Mesenchymal stem cell (in vitro differentiated cells and primary cell): ENCODE results near the gene ALG2.
A peak's percentile ranks its signal among the peaks of the same experiment; 100 is the strongest.

Experiments
- DNase-seq: peaks from one replicate; pipeline ENCODE4 v3.0.0-alpha.2; 2013
- H2AFZ ChIP-seq: one replicate; pipeline ENCODE4 v1.6.1; 2013; ENCODE audit warnings: low read depth, mild to moderate bottlenecking, control low read depth, inconsistent platforms, low read length, moderate library complexity
- H2AK5ac ChIP-seq: 2 replicates; pipeline ENCODE4 v1.6.1; 2013; ENCODE audit warnings: low read length, moderate library complexity, mild to moderate bottlenecking, inconsistent platforms; ENCODE audit not compliant: severe bottlenecking
- H2BK120ac ChIP-seq: one replicate; pipeline ENCODE4 v1.6.1; 2013; ENCODE audit warnings: low read depth, mild to moderate bottlenecking, inconsistent platforms, low read length, moderate library complexity
- H2BK12ac ChIP-seq, 2 experiments: one replicate each; pipeline ENCODE4 v1.6.1; 2013; ENCODE audit warnings: inconsistent platforms in 2 of 2, low read length in 2 of 2, mild to moderate bottlenecking in 2 of 2, moderate library complexity in 2 of 2, control low read depth in 1 of 2
- H2BK15ac ChIP-seq: one replicate; pipeline ENCODE4 v1.6.1; 2013; ENCODE audit warnings: mild to moderate bottlenecking, low read depth, inconsistent platforms; ENCODE audit not compliant: poor library complexity, severe bottlenecking
- H2BK5ac ChIP-seq: 2 replicates; pipeline ENCODE4 v1.6.1; 2013; ENCODE audit warnings: low read depth, mild to moderate bottlenecking, low read length, control low read depth, inconsistent platforms; ENCODE audit not compliant: poor library complexity, severe bottlenecking
- H3K14ac ChIP-seq, 2 experiments: one replicate each; pipeline ENCODE4 v1.6.1; 2013; ENCODE audit warnings: inconsistent platforms in 2 of 2, low read length in 2 of 2, control low read depth in 1 of 2, mild to moderate bottlenecking in 1 of 2, moderate library complexity in 1 of 2
- H3K18ac ChIP-seq, 2 experiments: one replicate each; pipeline ENCODE4 v1.6.1; 2013; ENCODE audit warnings: inconsistent platforms in 2 of 2, low read length in 2 of 2, control low read depth in 1 of 2, low read depth in 1 of 2, mild to moderate bottlenecking in 1 of 2
- H3K23ac ChIP-seq, 2 experiments: one replicate each; pipeline ENCODE4 v1.6.1; 2013; ENCODE audit warnings: inconsistent platforms in 2 of 2, low read length in 2 of 2, mild to moderate bottlenecking in 2 of 2, moderate library complexity in 2 of 2, control low read depth in 1 of 2
- H3K27ac ChIP-seq: 2 replicates; pipeline ENCODE4 v1.5.1; 2013; ENCODE audit warnings: mild to moderate bottlenecking, moderate library complexity, low read length, control low read depth, inconsistent platforms; ENCODE audit not compliant: poor library complexity, severe bottlenecking
- H3K27me3 ChIP-seq, 2 experiments: 2 replicates each; pipeline versions ENCODE4 v1.6.1 to v1.7.0; 2013; ENCODE audit warnings: low read length in 2 of 2, mild to moderate bottlenecking in 2 of 2, moderate library complexity in 2 of 2, control low read depth in 1 of 2, inconsistent platforms in 1 of 2; ENCODE audit not compliant: control insufficient read depth in 1 of 2, insufficient read depth in 1 of 2
- H3K36me3 ChIP-seq, 2 experiments: 2 replicates each; pipeline versions ENCODE4 v1.6.1 to v1.7.0; 2013; ENCODE audit warnings: low read length in 2 of 2, control low read depth in 1 of 2, inconsistent platforms in 1 of 2, low read depth in 1 of 2, mild to moderate bottlenecking in 1 of 2; ENCODE audit not compliant: insufficient read depth in 2 of 2, control insufficient read depth in 1 of 2
- H3K4ac ChIP-seq, 2 experiments: one replicate each; pipeline ENCODE4 v1.6.1; 2013; ENCODE audit warnings: inconsistent platforms in 2 of 2, low read length in 2 of 2, mild to moderate bottlenecking in 2 of 2, moderate library complexity in 2 of 2, control low read depth in 1 of 2, low read depth in 1 of 2
- H3K4me1 ChIP-seq: 2 replicates; pipeline ENCODE4 v1.6.1; 2013; ENCODE audit warnings: low read depth, low read length, control low read depth; ENCODE audit not compliant: control insufficient read depth, insufficient read depth
- H3K4me2 ChIP-seq: 2 replicates; pipeline ENCODE4 v1.6.1; 2013; ENCODE audit warnings: low read length, mild to moderate bottlenecking, inconsistent platforms; ENCODE audit not compliant: poor library complexity, severe bottlenecking
- H3K4me3 ChIP-seq, 2 experiments: 2 replicates each; pipeline versions ENCODE4 v1.5.1 to v1.7.0; 2013; ENCODE audit warnings: low read length in 2 of 2, mild to moderate bottlenecking in 2 of 2, control low read depth in 1 of 2, low read depth in 1 of 2; ENCODE audit not compliant: insufficient read depth in 1 of 2
- H3K79me1 ChIP-seq: replicated peaks from 2 replicates; pipeline ENCODE4 v1.6.1; 2013; ENCODE audit warnings: mild to moderate bottlenecking, control low read depth, low read length, inconsistent platforms; ENCODE audit not compliant: poor library complexity, severe bottlenecking
- H3K9ac ChIP-seq: 2 replicates; pipeline ENCODE4 v1.7.0; 2013; ENCODE audit warnings: mild to moderate bottlenecking, low read length, moderate library complexity
- H3K9me3 ChIP-seq: 2 replicates; pipeline ENCODE4 v1.7.0; 2013; ENCODE audit warnings: mild to moderate bottlenecking, low read length; ENCODE audit not compliant: control insufficient read depth
- H4K8ac ChIP-seq: one replicate; pipeline ENCODE4 v1.6.1; 2013; ENCODE audit warnings: inconsistent platforms, mild to moderate bottlenecking, low read length, moderate library complexity
- H4K91ac ChIP-seq: one replicate; pipeline ENCODE4 v1.6.1; 2013; ENCODE audit warnings: mild to moderate bottlenecking, low read length, inconsistent platforms
- WGBS: methylation state at CpG from one replicate; pipeline ENCODE4 v1.1.7; 2013; ENCODE audit warnings: mixed read lengths; 5-methylcytosine and 5-hydroxymethylcytosine counted together

Gene ALG2

DNA sequence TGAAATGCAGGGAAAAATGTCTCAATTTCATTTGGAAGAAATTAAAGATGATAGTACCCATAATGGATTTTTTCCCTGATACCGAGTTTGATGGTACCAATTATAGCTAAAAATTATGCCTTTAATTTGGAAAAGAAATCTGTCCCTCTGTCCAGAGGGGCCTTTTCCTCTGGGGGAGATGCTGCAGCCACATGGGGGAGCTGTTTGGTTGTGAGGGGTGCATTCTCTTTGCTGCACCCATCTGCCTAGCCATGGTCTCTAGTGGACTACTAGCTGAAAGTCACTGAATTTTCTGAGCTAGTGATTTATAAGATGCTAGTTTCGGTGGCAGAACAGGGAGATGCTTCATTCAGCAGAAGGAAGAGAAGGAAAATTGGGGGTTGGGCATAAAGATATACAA is 10.0 kb upstream of the ALG2 start:
- H4K91ac ChIP-seq = no peak overlapping the region
- no peak overlapping the region for H3K4me3 ChIP-seq
- H3K27me3 ChIP-seq = no peaks in the 10 kb centered on the region
- H3K23ac ChIP-seq = no peak overlapping the region
- WGBS = 96% methylated on average over 2 of the region's 2 CpGs
- H2BK5ac ChIP-seq = no peak overlapping the region
- H3K4ac ChIP-seq = no peak overlapping the region
- no peak overlapping the region for H3K14ac ChIP-seq
- H2AFZ ChIP-seq = no peak overlapping the region
- no peaks in the 10 kb centered on the region for H3K9me3 ChIP-seq
- DNase-seq = peak; percentile 39
- H3K18ac ChIP-seq = no peak overlapping the region
- no peak overlapping the region for H2BK15ac ChIP-seq
- no peaks in the 10 kb centered on the region for H3K4me1 ChIP-seq
- no peak overlapping the region for H2BK12ac ChIP-seq
- no peak overlapping the region for H4K8ac ChIP-seq
- H3K4me2 ChIP-seq = no peak overlapping the region
- no peak overlapping the region for H3K27ac ChIP-seq
- H2AK5ac ChIP-seq = no peak overlapping the region
- H2BK120ac ChIP-seq = no peak overlapping the region
- H3K9ac ChIP-seq = no peak overlapping the region
- peaks cover 24% of the 10 kb centered on the region for H3K79me1 ChIP-seq
- H3K36me3 ChIP-seq = peaks cover 12 to 73% of the 10 kb centered on the region in 2 experiments

- Histone ChIP-seq H2BK5ac (no peak overlapping the region), H3K4me3 (no peak overlapping the region), H3K4ac (no peak overlapping the region), H3K27me3 (no peaks in the 10 kb centered on the region), H2AK5ac (no peak overlapping the region), H3K79me1 (peaks cover 22% of the 10 kb centered on the region), H2BK120ac (no peak overlapping the region), H3K4me2 (no peak overlapping the region), H2BK15ac (no peak overlapping the region), H3K27ac (no peak overlapping the region), H2BK12ac (no peak overlapping the region), H2AFZ (no peak overlapping the region), H3K18ac (no peak overlapping the region), H4K91ac (no peak overlapping the region), H3K23ac (no peak overlapping the region), H4K8ac (no peak overlapping the region), H3K9ac (no peak overlapping the region), H3K9me3 (no peaks in the 10 kb centered on the region), H3K4me1 (no peaks in the 10 kb centered on the region), H3K36me3 (peaks cover 19 to 88% of the 10 kb centered on the region in 2 experiments), H3K14ac (no peak overlapping the region)
- 100% methylated on average over 1 of the region's 3 CpGs for WGBS
- no peak for DNase-seq
Measured at GRCh38 chr9:99230206-99230605, 8.5 kb upstream of the ALG2 start.

- Histone ChIP-seq H3K4me2 (no peak overlapping the region), H4K91ac (no peak overlapping the region), H2AK5ac (no peak overlapping the region), H3K36me3 (peaks cover 19 to 72% of the 10 kb centered on the region in 2 experiments), H3K27me3 (no peaks in the 10 kb centered on the region), H3K14ac (no peak overlapping the region), H3K9ac (no peak overlapping the region), H3K9me3 (no peaks in the 10 kb centered on the region), H3K4me3 (no peak overlapping the region), H2BK120ac (no peak overlapping the region), H2BK12ac (no peak overlapping the region), H3K79me1 (peaks cover 19% of the 10 kb centered on the region), H3K4me1 (peaks cover 1% of the 10 kb centered on the region), H3K4ac (no peak overlapping the region), H3K18ac (no peak overlapping the region), H3K27ac (no peak overlapping the region), H2BK15ac (no peak overlapping the region), H2AFZ (no peak overlapping the region), H3K23ac (no peak overlapping the region), H2BK5ac (no peak overlapping the region), H4K8ac (no peak overlapping the region)
- DNase-seq = no peak
- WGBS = 100% methylated on average over 3 of the region's 5 CpGs
Measured at GRCh38 chr9:99226054-99226453, 4.3 kb upstream of the ALG2 start.

DNA sequence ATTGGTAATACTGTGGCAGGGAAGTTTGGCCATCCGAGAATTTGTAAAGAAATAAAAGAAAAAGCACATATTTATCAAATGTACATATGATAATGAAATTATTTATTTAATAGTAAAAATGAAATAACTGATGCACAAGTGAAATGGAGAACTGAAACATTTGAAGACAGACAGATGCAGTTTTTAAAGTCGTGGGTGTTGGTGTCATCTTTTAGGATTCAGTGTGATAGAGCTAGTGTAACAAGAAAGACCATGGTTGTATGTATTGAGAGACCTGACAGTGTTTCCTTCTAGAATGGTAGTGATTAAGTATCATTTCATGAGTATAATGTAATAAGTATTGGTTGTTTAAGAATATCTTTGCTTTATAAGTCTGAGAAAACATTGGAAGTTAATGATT is 2.7 kb upstream of the ALG2 start:
- H3K4ac ChIP-seq = no peak overlapping the region
- no peak for DNase-seq
- whole genome bisulfite sequencing = 89% methylated on average over 1 of the region's 2 CpGs
- no peak overlapping the region for H2AK5ac ChIP-seq
- H2AFZ ChIP-seq = no peak overlapping the region
- H3K36me3 ChIP-seq = peaks cover 19 to 55% of the 10 kb centered on the region in 2 experiments
- no peak overlapping the region for H2BK12ac ChIP-seq
- no peak overlapping the region for H3K4me3 ChIP-seq
- H2BK120ac ChIP-seq = no peak overlapping the region
- no peak overlapping the region for H3K4me2 ChIP-seq
- no peak overlapping the region for H3K14ac ChIP-seq
- no peak overlapping the region for H3K27ac ChIP-seq
- no peak overlapping the region for H3K18ac ChIP-seq
- H3K4me1 ChIP-seq = peaks cover 4% of the 10 kb centered on the region
- H3K9me3 ChIP-seq = no peaks in the 10 kb centered on the region
- H3K9ac ChIP-seq = peak overlapping the region; percentile 99
- H3K79me1 ChIP-seq = peaks cover 17% of the 10 kb centered on the region
- no peaks in the 10 kb centered on the region for H3K27me3 ChIP-seq
- no peak overlapping the region for H4K8ac ChIP-seq
- no peak overlapping the region for H2BK5ac ChIP-seq
- no peak overlapping the region for H3K23ac ChIP-seq
- no peak overlapping the region for H4K91ac ChIP-seq
- H2BK15ac ChIP-seq = no peak overlapping the region
